Measurements from ENCODE around the gene NUP188. TPM values are rescaled to one million over a fixed set of nuclear protein-coding genes. Genes with fewer than 3 reads are reported as not detected.

NUP188 gene
- total RNA-seq, 2 donors from 2014 or later = 34.6 to 88.6 TPM

- H3K9me3 ChIP-seq = no peaks in the 10 kb centered on the region
- no peak overlapping the region for H3K4me3 ChIP-seq
- H3K27ac ChIP-seq = no peak overlapping the region
- no peaks in the 10 kb centered on the region for H3K27me3 ChIP-seq (replicated peaks; ENCODE audit: insufficient read depth)
- DNase-seq (ENCODE audit: low spot score) = no peak
- H3K4me1 ChIP-seq (replicated peaks) = no peaks in the 10 kb centered on the region
- TF ChIP-seq CTCF (IDR thresholded peaks at IDR 0.05) = no peak
- TF ChIP-seq POLR2A (IDR thresholded peaks at IDR 0.05) = no peak
- no peak for TF ChIP-seq POLR2AphosphoS5 (IDR thresholded peaks at IDR 0.05)
- H3K36me3 ChIP-seq = peaks cover 0 to 6% of the 10 kb centered on the region in 2 donors
- WGBS = 85% methylated on average over 4 of the region's 4 CpGs
- intact Hi-C loops (cut with DNase I) = no loop called here
Observed at GRCh38 chr9:128972956-128973355, 25.5 kb downstream of the NUP188 start.

- no peaks in the 10 kb centered on the region for H3K4me1 ChIP-seq (replicated peaks)
- intact Hi-C loops (cut with DNase I) = no loop called here
- no peak overlapping the region for H3K27ac ChIP-seq
- no peaks in the 10 kb centered on the region for H3K9me3 ChIP-seq
- peaks cover 5 to 16% of the 10 kb centered on the region in 2 donors for H3K36me3 ChIP-seq
- WGBS = 90% methylated on average over 3 of the region's 3 CpGs
- H3K27me3 ChIP-seq (replicated peaks; ENCODE audit: insufficient read depth) = no peaks in the 10 kb centered on the region
- no peak overlapping the region for H3K4me3 ChIP-seq
- DNase-seq (ENCODE audit: low spot score) = no peak
- TF ChIP-seq POLR2AphosphoS5 (IDR thresholded peaks at IDR 0.05) = no peak
- TF ChIP-seq POLR2A (IDR thresholded peaks at IDR 0.05) = no peak
- no peak for TF ChIP-seq CTCF (IDR thresholded peaks at IDR 0.05)
Observed at GRCh38 chr9:128979111-128979510, 31.6 kb downstream of the NUP188 start.

GRCh38 chr9:128983536-128983935 is 36.0 kb downstream of the NUP188 start:
- no peak for TF ChIP-seq POLR2AphosphoS5 (IDR thresholded peaks at IDR 0.05)
- TF ChIP-seq POLR2A (IDR thresholded peaks at IDR 0.05) = no peak
- no peak for TF ChIP-seq CTCF (IDR thresholded peaks at IDR 0.05)
- WGBS = 98% methylated on average over 8 of the region's 8 CpGs
- H3K9me3 ChIP-seq = no peaks in the 10 kb centered on the region
- no peak for DNase-seq (ENCODE audit: low spot score)
- intact Hi-C loops (cut with DNase I) = no loop called here
- H3K36me3 ChIP-seq = peaks cover 15 to 24% of the 10 kb centered on the region in 2 donors
- no peaks in the 10 kb centered on the region for H3K27me3 ChIP-seq (replicated peaks; ENCODE audit: insufficient read depth)
- H3K27ac ChIP-seq = no peak overlapping the region
- no peaks in the 10 kb centered on the region for H3K4me1 ChIP-seq (replicated peaks)
- H3K4me3 ChIP-seq = no peak overlapping the region

GRCh38 chr9:128986671-128987070 is 39.2 kb downstream of the NUP188 start:
- no peak for DNase-seq (ENCODE audit: low spot score)
- Histone ChIP-seq H3K27me3 (replicated peaks; ENCODE audit: insufficient read depth) (no peaks in the 10 kb centered on the region), H3K4me1 (replicated peaks) (no peaks in the 10 kb centered on the region), H3K4me3 (no peak overlapping the region), H3K9me3 (no peaks in the 10 kb centered on the region), H3K27ac (no peak overlapping the region), H3K36me3 (peaks cover 8 to 12% of the 10 kb centered on the region in 2 donors)
- TF ChIP-seq POLR2A (IDR thresholded peaks at IDR 0.05) (no peak), POLR2AphosphoS5 (IDR thresholded peaks at IDR 0.05) (peak; percentile 8), CTCF (IDR thresholded peaks at IDR 0.05) (no peak)
- intact Hi-C loops (cut with DNase I) = no loop called here
- 74% methylated on average over 5 of the region's 5 CpGs for WGBS

GRCh38 chr9:128987805-128988204 is 40.3 kb downstream of the NUP188 start:
- H3K9me3 ChIP-seq = no peaks in the 10 kb centered on the region
- no peak overlapping the region for H3K27ac ChIP-seq
- peaks cover 8 to 10% of the 10 kb centered on the region in 2 donors for H3K36me3 ChIP-seq
- TF ChIP-seq POLR2AphosphoS5 (IDR thresholded peaks at IDR 0.05) (no peak), CTCF (IDR thresholded peaks at IDR 0.05) (no peak), POLR2A (IDR thresholded peaks at IDR 0.05) (no peak)
- intact Hi-C loops (cut with DNase I) = no loop called here
- no peaks in the 10 kb centered on the region for H3K4me1 ChIP-seq (replicated peaks)
- H3K27me3 ChIP-seq (replicated peaks; ENCODE audit: insufficient read depth) = no peaks in the 10 kb centered on the region
- no peak for DNase-seq (ENCODE audit: low spot score)
- H3K4me3 ChIP-seq = no peak overlapping the region
- WGBS = 89% methylated on average over 5 of the region's 5 CpGs
